Colonic mucosa (tissue), 4 donors: ENCODE data around the gene CARD16. TPM values are rescaled to one million over a fixed set of nuclear protein-coding genes. Genes with fewer than 3 reads are reported as not detected.

Experiments
- DNase-seq: peaks from one replicate; pipeline ENCODE4 v3.0.0-alpha.2; 2020
- H3K27ac ChIP-seq: fragments of 200-600 bp; one replicate; pipeline ENCODE4 v1.8.0; 2021
- H3K27me3 ChIP-seq: fragments of 200-600 bp; one replicate; pipeline ENCODE4 v1.8.0; 2021
- H3K36me3 ChIP-seq: fragments of 200-600 bp; one replicate; pipeline ENCODE4 v1.8.0; 2021
- H3K4me1 ChIP-seq: fragments of 200-600 bp; one replicate; pipeline ENCODE4 v1.8.0; 2021; ENCODE audit warnings: mild to moderate bottlenecking
- H3K4me3 ChIP-seq: fragments of 200-600 bp; one replicate; pipeline ENCODE4 v1.8.0; 2021
- H3K9ac ChIP-seq, 2 donors: one replicate each; pipeline ENCODE4 v1.7.0; 2013; ENCODE audit warnings: control low read depth in 2 of 2, low read depth in 2 of 2, low read length in 2 of 2
- H3K9me3 ChIP-seq: fragments of 200-600 bp; one replicate; pipeline ENCODE4 v1.8.0; 2021
- intact Hi-C: fragments of 100-400 bp; cut with DNase I; formaldehyde crosslinking; loops from one replicate; pipeline ENCODE4 v1.14.1; 2022
- total RNA-seq, 2 donors: library from RNA; stranded (reverse); fragmentation: NEBNext Ultra II Directional in 1 of 2; extraction: Animal tissue kit (Norgen Biotek cat#: 25700) in 1 of 2; gene quantifications; one replicate each; pipeline ENCODE4 v1.2.1, GENCODE V29; 2021
- TF ChIP-seq, protein P1 (sequence below): fragments of 200-600 bp; IDR thresholded peaks from one replicate; pipeline ENCODE4 v1.8.0; 2022; ENCODE audit warnings: antibody characterized with exemption, mild to moderate bottlenecking
- donor health status: healthy.
- donor health status: DM: no; HTN: no; CAD: no.
- donor health status: DM: no; HTN: no; CAD: no.

Gene CARD16
- total RNA-seq, 2 donors from 2014 or later = 35.9 to 40.2 TPM

- TF ChIP-seq, protein P1, sequence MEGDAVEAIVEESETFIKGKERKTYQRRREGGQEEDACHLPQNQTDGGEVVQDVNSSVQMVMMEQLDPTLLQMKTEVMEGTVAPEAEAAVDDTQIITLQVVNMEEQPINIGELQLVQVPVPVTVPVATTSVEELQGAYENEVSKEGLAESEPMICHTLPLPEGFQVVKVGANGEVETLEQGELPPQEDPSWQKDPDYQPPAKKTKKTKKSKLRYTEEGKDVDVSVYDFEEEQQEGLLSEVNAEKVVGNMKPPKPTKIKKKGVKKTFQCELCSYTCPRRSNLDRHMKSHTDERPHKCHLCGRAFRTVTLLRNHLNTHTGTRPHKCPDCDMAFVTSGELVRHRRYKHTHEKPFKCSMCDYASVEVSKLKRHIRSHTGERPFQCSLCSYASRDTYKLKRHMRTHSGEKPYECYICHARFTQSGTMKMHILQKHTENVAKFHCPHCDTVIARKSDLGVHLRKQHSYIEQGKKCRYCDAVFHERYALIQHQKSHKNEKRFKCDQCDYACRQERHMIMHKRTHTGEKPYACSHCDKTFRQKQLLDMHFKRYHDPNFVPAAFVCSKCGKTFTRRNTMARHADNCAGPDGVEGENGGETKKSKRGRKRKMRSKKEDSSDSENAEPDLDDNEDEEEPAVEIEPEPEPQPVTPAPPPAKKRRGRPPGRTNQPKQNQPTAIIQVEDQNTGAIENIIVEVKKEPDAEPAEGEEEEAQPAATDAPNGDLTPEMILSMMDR = no peak
- Histone ChIP-seq H3K4me3 (no peak overlapping the region), H3K27me3 (no peaks in the 10 kb centered on the region), H3K36me3 (no peaks in the 10 kb centered on the region), H3K27ac (no peak overlapping the region), H3K4me1 (no peaks in the 10 kb centered on the region), H3K9ac (no peak overlapping the region), H3K9me3 (no peaks in the 10 kb centered on the region)
- intact Hi-C loops = no loop called here
- no peak for DNase-seq
Observed at GRCh38 chr11:105004021-105004420, 41.1 kb downstream of the CARD16 start.

DNA sequence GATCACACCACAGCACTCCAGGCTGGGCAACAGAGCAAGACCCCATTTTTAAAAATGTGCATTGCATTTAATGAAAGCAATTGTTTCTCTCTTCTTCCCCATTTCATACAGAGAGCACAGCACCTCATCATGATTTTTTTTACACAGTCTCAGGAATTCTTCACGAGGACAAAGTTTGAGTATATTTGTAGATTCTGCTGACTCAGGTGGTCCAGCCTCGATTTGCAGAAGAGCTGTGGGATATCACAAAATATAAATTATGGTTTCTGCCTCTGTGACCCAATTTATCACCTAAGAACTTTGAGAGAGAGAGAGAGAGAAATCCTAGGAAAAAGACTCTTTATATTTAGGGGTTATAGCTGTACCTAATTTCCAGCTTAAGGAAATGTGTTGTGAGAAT lies 42.0 kb downstream of the CARD16 start:
- TF ChIP-seq, protein P1 = no peak
- H3K4me3 ChIP-seq = no peak overlapping the region
- H3K4me1 ChIP-seq = no peaks in the 10 kb centered on the region
- H3K36me3 ChIP-seq = no peaks in the 10 kb centered on the region
- no peak for DNase-seq
- H3K9ac ChIP-seq = no peak overlapping the region
- H3K27ac ChIP-seq = no peak overlapping the region
- H3K9me3 ChIP-seq = no peaks in the 10 kb centered on the region
- intact Hi-C loops = no loop called here
- H3K27me3 ChIP-seq = no peaks in the 10 kb centered on the region

DNA sequence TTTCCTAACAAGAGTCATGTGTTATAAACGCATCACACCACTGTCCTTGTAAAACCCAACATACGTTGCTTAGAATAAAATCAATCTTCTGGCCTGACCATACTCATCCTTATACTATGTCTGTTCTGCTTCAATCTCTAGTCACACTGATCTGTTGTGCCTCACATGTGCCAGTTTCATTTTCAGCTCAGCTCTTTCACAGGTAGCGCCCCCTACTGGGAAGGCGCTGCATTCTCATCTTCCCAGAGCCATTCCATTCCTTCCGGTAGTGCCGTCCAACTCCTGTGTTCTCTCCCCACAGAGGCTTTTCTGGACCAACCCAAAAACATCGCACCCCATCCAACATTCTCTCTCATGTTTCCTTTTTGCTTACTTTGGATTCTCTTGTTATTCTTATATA lies 44.3 kb downstream of the CARD16 start:
- no peaks in the 10 kb centered on the region for H3K9me3 ChIP-seq
- no peak for DNase-seq
- H3K4me3 ChIP-seq = no peak overlapping the region
- H3K27me3 ChIP-seq = no peaks in the 10 kb centered on the region
- TF ChIP-seq, protein P1 = no peak
- no peaks in the 10 kb centered on the region for H3K36me3 ChIP-seq
- intact Hi-C loops = no loop called here
- H3K27ac ChIP-seq = no peak overlapping the region
- H3K9ac ChIP-seq = no peak overlapping the region
- H3K4me1 ChIP-seq = no peaks in the 10 kb centered on the region

- no peaks in the 10 kb centered on the region for H3K4me1 ChIP-seq
- H3K4me3 ChIP-seq = no peak overlapping the region
- no peaks in the 10 kb centered on the region for H3K36me3 ChIP-seq
- H3K27me3 ChIP-seq = no peaks in the 10 kb centered on the region
- TF ChIP-seq, protein P1 = no peak
- H3K9ac ChIP-seq = no peak overlapping the region
- no peaks in the 10 kb centered on the region for H3K9me3 ChIP-seq
- no peak for DNase-seq
- H3K27ac ChIP-seq = no peak overlapping the region
- intact Hi-C loops = no loop called here
Observed at GRCh38 chr11:105000167-105000566, 45.0 kb downstream of the CARD16 start.

- DNase-seq = no peak
- TF ChIP-seq, protein P1 = no peak
- intact Hi-C loops = no loop called here
Observed at GRCh38 chr11:104999721-105000120, 45.4 kb downstream of the CARD16 start.

GRCh38 chr11:104997288-104997687 lies 47.8 kb downstream of the CARD16 start:
- Histone ChIP-seq H3K27ac (no peak overlapping the region), H3K9me3 (no peaks in the 10 kb centered on the region), H3K27me3 (no peaks in the 10 kb centered on the region), H3K9ac (no peak overlapping the region), H3K4me1 (no peaks in the 10 kb centered on the region), H3K36me3 (no peaks in the 10 kb centered on the region), H3K4me3 (no peak overlapping the region)
- intact Hi-C loops = no loop called here
- no peak for DNase-seq
- TF ChIP-seq, protein P1 = no peak

More at GRCh38 chr11:104999721-105000120, 45.4 kb downstream of the CARD16 start:
- Histone ChIP-seq H3K9ac (no peak overlapping the region), H3K4me1 (no peaks in the 10 kb centered on the region), H3K4me3 (no peak overlapping the region), H3K27ac (no peak overlapping the region), H3K27me3 (no peaks in the 10 kb centered on the region), H3K9me3 (no peaks in the 10 kb centered on the region), H3K36me3 (no peaks in the 10 kb centered on the region)
